ENCODE results near the gene MCAT.

GRCh38 chr22:43109511-43109910 lies 33.7 kb downstream of the MCAT start:
- no peak for TF ChIP-seq CTCF (IDR thresholded peaks at IDR 0.05)
- TF ChIP-seq POLR2A (IDR thresholded peaks at IDR 0.05): no peak

Data from breast epithelium (tissue), 3 donors.